GM21619 (cell line): ENCODE measurements around the gene CFLAR.
"Not testable (repeated sequence)": the region's sequence is repeated elsewhere in the genome, so short reads cannot be mapped to it uniquely, and the experiment has no call there.

Experiments used
- ATAC-seq: cut with Tn5 transposase; IDR thresholded peaks from one replicate; pipeline ENCODE4 v1.9.1; 2021; ENCODE audit not compliant: unreplicated experiment

CFLAR gene

GRCh38 chr2:201144101-201145051 lies 28.4 kb downstream of the CFLAR start:
- ATAC-seq: no peak

GRCh38 chr2:201148434-201148990 lies 32.5 kb downstream of the CFLAR start:
- ATAC-seq: no peak

- no peak for ATAC-seq
These were observed 33.3 kb downstream of the CFLAR start for GRCh38 chr2:201149064-201149820.

GRCh38 chr2:201149821-201150165 lies 33.8 kb downstream of the CFLAR start:
- ATAC-seq: not testable (repeated sequence)

- ATAC-seq: no peak
These were observed 34.6 kb downstream of the CFLAR start for GRCh38 chr2:201150454-201151020.

GRCh38 chr2:201151127-201151981 lies 35.4 kb downstream of the CFLAR start:
- peak; percentile 89 for ATAC-seq

- ATAC-seq: no peak
These were observed 36.6 kb downstream of the CFLAR start for GRCh38 chr2:201152517-201152916.

- ATAC-seq: no peak
These were observed 37.2 kb downstream of the CFLAR start for GRCh38 chr2:201152999-201153815.

GRCh38 chr2:201154615-201155399 lies 38.8 kb downstream of the CFLAR start:
- no peak for ATAC-seq

GRCh38 chr2:201156036-201156435 lies 40.1 kb downstream of the CFLAR start:
- ATAC-seq: no peak

- no peak for ATAC-seq
These were observed 40.7 kb downstream of the CFLAR start for GRCh38 chr2:201156640-201157039.

GRCh38 chr2:201157694-201158093 lies 41.7 kb downstream of the CFLAR start:
- ATAC-seq: peak; percentile 9

- ATAC-seq: peak; percentile 93
These were observed 42.4 kb downstream of the CFLAR start for GRCh38 chr2:201158111-201158929.

GRCh38 chr2:201164166-201164565 lies 48.2 kb downstream of the CFLAR start:
- no peak for ATAC-seq

- no peak for ATAC-seq
These were observed 51.6 kb downstream of the CFLAR start for GRCh38 chr2:201167546-201167945.

- not testable (repeated sequence) for ATAC-seq
These were observed 52.5 kb downstream of the CFLAR start for GRCh38 chr2:201168496-201168895.

- no peak for ATAC-seq
These were observed 55.4 kb downstream of the CFLAR start for GRCh38 chr2:201171259-201171814.

- ATAC-seq: no peak
These were observed 56.3 kb downstream of the CFLAR start for GRCh38 chr2:201172279-201172678.
